Peyer's patch (tissue), 4 donors: ENCODE data around the gene OR52B6. TPM values are rescaled to one million over a fixed set of nuclear protein-coding genes. Genes with fewer than 3 reads are reported as not detected.

Experiments used
- DNase-seq, 3 donors: peaks; one replicate each; pipeline ENCODE4 v3.0.0-alpha.2; 2017 to 2019
- H3K27ac ChIP-seq, 4 donors: fragments of 200-600 bp; sonication (generic); one replicate each; pipeline ENCODE4 v1.5.1; 2016 to 2019
- H3K27me3 ChIP-seq, 2 donors: fragments of 200-600 bp; sonication (generic); one replicate each; pipeline ENCODE4 v1.5.1; 2019
- H3K36me3 ChIP-seq, 3 donors: fragments of 200-600 bp; sonication (generic); one replicate each; pipeline ENCODE4 v1.5.1; 2016 to 2019
- H3K4me1 ChIP-seq, 4 donors: fragments of 200-600 bp; sonication (generic); one replicate each; pipeline ENCODE4 v1.5.1; 2016 to 2019
- H3K4me3 ChIP-seq, 4 donors: fragments of 200-600 bp; sonication (generic); 1 replicate in 3 of 4; 2 replicates in 1 of 4; pipeline ENCODE4 v1.5.1; 2016 to 2019; ENCODE audit warnings: mild to moderate bottlenecking in 1 of 4
- H3K9me3 ChIP-seq, 4 donors: fragments of 200-600 bp; sonication (generic); one replicate each; pipeline ENCODE4 v1.5.1; 2016 to 2019; ENCODE audit warnings: mild to moderate bottlenecking in 1 of 4
- POLR2A ChIP-seq, 2 donors: fragments of 450-650 bp; IDR thresholded peaks; one replicate each; pipeline ENCODE4 v1.5.1; 2017; ENCODE audit warnings: antibody characterized with exemption in 2 of 2, mild to moderate bottlenecking in 2 of 2, moderate library complexity in 2 of 2
- total RNA-seq, 4 donors: library from RNA; depleted of rRNA; stranded (reverse); fragments of >200 nt; gene quantifications; one replicate each; pipeline ENCODE4 v1.1.0, GENCODE V29; 2016
- TF ChIP-seq, protein P1 (sequence below), 6 experiments: fragments of 450-650 bp in 4 of 6; fragments of 200-600 bp in 2 of 6; sonication (generic) in 1 of 6; IDR thresholded peaks; one replicate each; pipeline ENCODE4 v1.5.1; 2017 to 2019; ENCODE audit warnings: antibody characterized with exemption in 6 of 6, mild to moderate bottlenecking in 3 of 6, moderate library complexity in 1 of 6

OR52B6 gene
- total RNA-seq, 4 donors from 2014 or later: not detected

DNA sequence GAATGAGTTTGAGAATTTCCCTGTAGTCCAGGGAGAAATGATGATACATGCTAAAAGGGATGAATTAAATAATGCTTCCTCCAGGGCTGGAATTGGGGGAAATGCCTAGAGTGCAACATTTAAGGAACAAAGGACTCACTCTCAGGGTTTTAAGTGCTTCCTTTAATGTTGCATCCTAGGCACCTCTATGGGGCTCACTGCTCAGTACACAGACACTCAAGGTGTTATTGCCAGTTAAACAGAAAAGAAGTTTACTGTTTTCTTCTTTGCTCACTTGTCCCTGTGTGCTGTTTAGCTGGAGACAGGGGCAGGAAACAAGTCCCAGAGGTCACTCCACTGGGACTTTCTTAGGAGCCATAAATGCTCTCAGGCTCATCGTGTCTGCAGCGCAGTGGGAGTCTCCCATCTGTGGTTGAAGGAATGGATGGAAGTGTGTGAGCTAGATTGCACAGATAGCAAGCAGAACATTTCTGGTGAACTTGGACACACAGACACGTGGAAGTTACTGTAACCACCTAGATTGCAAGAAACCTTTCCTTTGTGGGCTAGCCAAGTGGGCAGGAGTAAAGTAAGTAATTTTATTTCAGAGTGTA is 24.0 kb upstream of the OR52B6 start:
- Histone ChIP-seq H3K27me3 (no peaks in the 10 kb centered on the region), H3K9me3 (no peaks in the 10 kb centered on the region), H3K36me3 (no peaks in the 10 kb centered on the region), H3K27ac (no peak overlapping the region), H3K4me3 (no peak overlapping the region), H3K4me1 (no peaks in the 10 kb centered on the region)
- no peak for DNase-seq
- no peak for TF ChIP-seq POLR2A (IDR thresholded peaks at IDR 0.05)
- TF ChIP-seq, protein P1, sequence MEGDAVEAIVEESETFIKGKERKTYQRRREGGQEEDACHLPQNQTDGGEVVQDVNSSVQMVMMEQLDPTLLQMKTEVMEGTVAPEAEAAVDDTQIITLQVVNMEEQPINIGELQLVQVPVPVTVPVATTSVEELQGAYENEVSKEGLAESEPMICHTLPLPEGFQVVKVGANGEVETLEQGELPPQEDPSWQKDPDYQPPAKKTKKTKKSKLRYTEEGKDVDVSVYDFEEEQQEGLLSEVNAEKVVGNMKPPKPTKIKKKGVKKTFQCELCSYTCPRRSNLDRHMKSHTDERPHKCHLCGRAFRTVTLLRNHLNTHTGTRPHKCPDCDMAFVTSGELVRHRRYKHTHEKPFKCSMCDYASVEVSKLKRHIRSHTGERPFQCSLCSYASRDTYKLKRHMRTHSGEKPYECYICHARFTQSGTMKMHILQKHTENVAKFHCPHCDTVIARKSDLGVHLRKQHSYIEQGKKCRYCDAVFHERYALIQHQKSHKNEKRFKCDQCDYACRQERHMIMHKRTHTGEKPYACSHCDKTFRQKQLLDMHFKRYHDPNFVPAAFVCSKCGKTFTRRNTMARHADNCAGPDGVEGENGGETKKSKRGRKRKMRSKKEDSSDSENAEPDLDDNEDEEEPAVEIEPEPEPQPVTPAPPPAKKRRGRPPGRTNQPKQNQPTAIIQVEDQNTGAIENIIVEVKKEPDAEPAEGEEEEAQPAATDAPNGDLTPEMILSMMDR (IDR thresholded peaks at IDR 0.05): no peak

GRCh38 chr11:5557751-5558150 is 22.9 kb upstream of the OR52B6 start:
- no peak overlapping the region for H3K27ac ChIP-seq
- no peaks in the 10 kb centered on the region for H3K4me1 ChIP-seq
- no peak for DNase-seq
- H3K9me3 ChIP-seq: no peaks in the 10 kb centered on the region
- H3K4me3 ChIP-seq: no peak overlapping the region
- TF ChIP-seq, protein P1 (IDR thresholded peaks at IDR 0.05): no peak
- no peak for TF ChIP-seq POLR2A (IDR thresholded peaks at IDR 0.05)
- no peaks in the 10 kb centered on the region for H3K36me3 ChIP-seq
- H3K27me3 ChIP-seq: no peaks in the 10 kb centered on the region

DNA sequence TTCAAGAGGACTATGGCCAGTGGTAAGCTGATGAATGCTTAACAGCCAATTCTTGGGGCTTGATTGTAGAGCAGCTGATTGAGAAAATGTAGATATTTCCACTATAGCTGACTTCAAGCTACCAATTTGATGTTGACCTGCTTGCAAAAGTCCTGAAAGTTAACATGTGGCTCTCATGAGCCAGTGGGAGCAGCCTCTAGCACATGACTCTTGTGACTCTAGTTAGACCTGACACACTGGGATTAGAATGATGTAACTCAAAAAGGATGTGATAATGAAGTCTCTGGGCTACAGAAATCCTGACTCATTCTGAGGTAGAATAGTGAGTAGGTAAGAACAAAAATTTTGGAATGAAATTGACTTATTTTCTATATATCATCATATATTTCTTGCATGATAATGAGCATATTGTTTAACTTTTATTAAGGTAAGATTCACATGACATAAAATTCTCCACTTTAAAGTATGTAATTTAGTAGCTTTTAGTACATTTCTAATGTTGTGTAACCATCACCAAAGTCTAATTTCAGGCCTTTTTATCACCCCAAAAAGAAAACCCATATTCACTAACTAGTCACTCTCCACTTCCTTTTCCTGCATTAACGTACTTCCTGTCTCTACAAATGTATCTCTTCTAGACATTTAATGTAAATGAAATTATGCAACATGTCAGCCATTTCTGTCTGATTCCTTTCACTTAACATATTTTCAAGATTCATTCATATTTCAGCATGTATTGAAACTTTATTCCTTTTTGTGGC is 16.2 kb upstream of the OR52B6 start:
- TF ChIP-seq, protein P1 (IDR thresholded peaks at IDR 0.05): no peak
- TF ChIP-seq POLR2A (IDR thresholded peaks at IDR 0.05): no peak
- no peak for DNase-seq
- Histone ChIP-seq H3K27ac (no peak overlapping the region), H3K27me3 (no peaks in the 10 kb centered on the region), H3K36me3 (no peaks in the 10 kb centered on the region), H3K4me3 (no peak overlapping the region), H3K9me3 (no peaks in the 10 kb centered on the region), H3K4me1 (no peaks in the 10 kb centered on the region)

DNA sequence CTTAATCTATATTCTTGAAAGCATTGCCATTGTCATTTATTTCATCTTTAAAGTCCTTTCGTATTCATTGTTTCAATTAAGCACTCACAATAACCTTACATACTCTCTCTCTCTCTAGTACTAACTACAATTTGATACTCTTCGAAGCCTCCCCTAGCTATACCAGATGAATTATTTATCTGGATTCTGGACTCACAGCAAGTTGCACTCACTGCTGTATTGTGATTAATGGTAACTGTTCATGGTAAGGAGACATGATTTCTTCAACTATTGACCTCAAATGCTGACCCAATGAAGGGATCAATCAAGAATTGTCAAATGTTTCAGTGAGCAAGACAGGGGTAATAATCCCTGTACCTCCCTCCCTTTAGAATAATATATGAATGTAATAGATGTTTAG is 6.0 kb upstream of the OR52B6 start:
- Histone ChIP-seq H3K9me3 (no peaks in the 10 kb centered on the region), H3K4me3 (no peak overlapping the region), H3K36me3 (no peaks in the 10 kb centered on the region), H3K27me3 (no peaks in the 10 kb centered on the region), H3K4me1 (no peaks in the 10 kb centered on the region), H3K27ac (no peak overlapping the region)
- TF ChIP-seq POLR2A (IDR thresholded peaks at IDR 0.05): no peak
- TF ChIP-seq, protein P1 (IDR thresholded peaks at IDR 0.05): no peak
- DNase-seq: no peak

GRCh38 chr11:5575152-5575551 is 5.5 kb upstream of the OR52B6 start:
- DNase-seq: no peak
- H3K27me3 ChIP-seq: no peaks in the 10 kb centered on the region
- TF ChIP-seq, protein P1 (IDR thresholded peaks at IDR 0.05): no peak
- no peak for TF ChIP-seq POLR2A (IDR thresholded peaks at IDR 0.05)
- H3K27ac ChIP-seq: no peak overlapping the region
- no peak overlapping the region for H3K4me3 ChIP-seq
- H3K36me3 ChIP-seq: no peaks in the 10 kb centered on the region
- no peaks in the 10 kb centered on the region for H3K4me1 ChIP-seq
- H3K9me3 ChIP-seq: no peaks in the 10 kb centered on the region
